Naive B cell (primary cell): ENCODE results near the gene CELF2. TPM values are rescaled to one million over a fixed set of nuclear protein-coding genes. Genes with fewer than 3 reads are reported as not detected.
"Not testable (repeated sequence)": the region's sequence is repeated elsewhere in the genome, so short reads cannot be mapped to it uniquely, and the experiment has no call there.

Experiments used
- ATAC-seq, 2 donors: fragments of 150-1000 bp; cut with Tn5 transposase; 2 replicates each; pipeline ENCODE4 v1.10.0; 2021; ENCODE audit warnings: low read depth in 2 of 2, mild to moderate bottlenecking in 2 of 2, moderate library complexity in 2 of 2
- DNase-seq: peaks from one replicate; pipeline ENCODE4 v3.0.0; 2022
- H3K27ac Mint-ChIP-seq, 6 donors: one replicate each; pipeline ENCODE4 v1.8.0; 2020 to 2022; ENCODE audit warnings: mild to moderate bottlenecking in 6 of 6, mixed read lengths in 6 of 6, moderate library complexity in 5 of 6, inconsistent platforms in 2 of 6
- H3K27me3 Mint-ChIP-seq, 3 donors: one replicate each; pipeline ENCODE4 v1.8.0; 2021 to 2022; ENCODE audit warnings: mixed read lengths in 3 of 3, mild to moderate bottlenecking in 1 of 3
- H3K36me3 Mint-ChIP-seq, 2 donors: one replicate each; pipeline ENCODE4 v1.8.0; 2020 to 2022; ENCODE audit warnings: mixed read lengths in 2 of 2, inconsistent platforms in 1 of 2, mild to moderate bottlenecking in 1 of 2
- H3K4me1 Mint-ChIP-seq, 3 donors: one replicate each; pipeline ENCODE4 v1.8.0; 2020 to 2022; ENCODE audit warnings: mixed read lengths in 3 of 3, inconsistent platforms in 1 of 3, mild to moderate bottlenecking in 1 of 3, moderate library complexity in 1 of 3
- H3K4me3 Mint-ChIP-seq, 8 donors: one replicate each; pipeline ENCODE4 v1.8.0; 2020 to 2022; ENCODE audit warnings: mild to moderate bottlenecking in 8 of 8, mixed read lengths in 8 of 8, moderate library complexity in 8 of 8, inconsistent platforms in 2 of 8
- H3K9me3 Mint-ChIP-seq, 7 donors: one replicate each; pipeline ENCODE4 v1.8.0; 2020 to 2022; ENCODE audit warnings: mixed read lengths in 7 of 7, mild to moderate bottlenecking in 5 of 7, inconsistent platforms in 2 of 7, moderate library complexity in 1 of 7
- polyA plus RNA-seq, 6 donors: library from polyadenylated mRNA; unstranded; fragments of 300-500 nt; fragmentation: Illumina TruSeq; gene quantifications; one replicate each; pipeline ENCODE4 v1.2.3, GENCODE V29; 2021; ENCODE audit warnings: low read depth in 6 of 6

The CELF2 gene
- polyA plus RNA-seq, 6 donors from 2014 or later: 127 to 186 (median 141) TPM

- no peak overlapping the region for H3K27ac Mint-ChIP-seq
- peaks cover 0 to 4% of the 10 kb centered on the region in 2 donors for H3K36me3 Mint-ChIP-seq
- peaks cover 10 to 52% (median 35%) of the 10 kb centered on the region in 3 donors for H3K27me3 Mint-ChIP-seq
- DNase-seq (no peak), ATAC-seq (no peak)
- H3K9me3 Mint-ChIP-seq: peaks cover 0 to 17% (median 5%) of the 10 kb centered on the region in 7 donors
- H3K4me3 Mint-ChIP-seq: no peak overlapping the region
- H3K4me1 Mint-ChIP-seq: no peaks in the 10 kb centered on the region
Measured at GRCh38 chr10:10992961-10993714, 24.5 kb upstream of the CELF2 start.

- H3K9me3 Mint-ChIP-seq: peaks cover 2 to 17% (median 5%) of the 10 kb centered on the region in 7 donors
- H3K27me3 Mint-ChIP-seq: peaks cover 10 to 51% (median 34%) of the 10 kb centered on the region in 3 donors
- no peak for DNase-seq
- H3K4me1 Mint-ChIP-seq: no peaks in the 10 kb centered on the region
- ATAC-seq: no peak
- no peak overlapping the region for H3K4me3 Mint-ChIP-seq
- H3K36me3 Mint-ChIP-seq: peaks cover 0 to 4% of the 10 kb centered on the region in 2 donors
- H3K27ac Mint-ChIP-seq: no peak overlapping the region
Measured at GRCh38 chr10:10993785-10994184, 23.9 kb upstream of the CELF2 start.

GRCh38 chr10:10994360-10994759, 23.3 kb upstream of the CELF2 start:
- H3K27me3 Mint-ChIP-seq: peaks cover 10 to 51% (median 34%) of the 10 kb centered on the region in 3 donors
- no peaks in the 10 kb centered on the region for H3K4me1 Mint-ChIP-seq
- H3K36me3 Mint-ChIP-seq: peaks cover 0 to 4% of the 10 kb centered on the region in 2 donors
- no peak for ATAC-seq
- no peak for DNase-seq
- H3K27ac Mint-ChIP-seq: no peak overlapping the region
- no peak overlapping the region for H3K4me3 Mint-ChIP-seq
- H3K9me3 Mint-ChIP-seq: peaks cover 2 to 17% (median 5%) of the 10 kb centered on the region in 7 donors

- ATAC-seq (no peak), DNase-seq (no peak)
- no peak overlapping the region for H3K4me3 Mint-ChIP-seq
- no peaks in the 10 kb centered on the region for H3K4me1 Mint-ChIP-seq
- peaks cover 2 to 17% (median 5%) of the 10 kb centered on the region in 7 donors for H3K9me3 Mint-ChIP-seq
- H3K27me3 Mint-ChIP-seq: peaks cover 15 to 51% (median 34%) of the 10 kb centered on the region in 3 donors
- H3K36me3 Mint-ChIP-seq: peaks cover 0 to 4% of the 10 kb centered on the region in 2 donors
- H3K27ac Mint-ChIP-seq: no peak overlapping the region
Measured at GRCh38 chr10:10995120-10995519, 22.6 kb upstream of the CELF2 start.

- Mint-ChIP-seq H3K4me3 (no peak overlapping the region), H3K36me3 (peaks cover 0 to 4% of the 10 kb centered on the region in 2 donors), H3K9me3 (peaks cover 2 to 17% (median 5%) of the 10 kb centered on the region in 7 donors), H3K27ac (no peak overlapping the region), H3K27me3 (peaks cover 20 to 46% (median 37%) of the 10 kb centered on the region in 3 donors), H3K4me1 (no peaks in the 10 kb centered on the region)
- ATAC-seq (no peak), DNase-seq (no peak)
Measured at GRCh38 chr10:10996966-10997620, 20.6 kb upstream of the CELF2 start.

GRCh38 chr10:10999501-10999900, 18.2 kb upstream of the CELF2 start:
- Mint-ChIP-seq H3K27me3 (peaks cover 19 to 38% (median 32%) of the 10 kb centered on the region in 3 donors), H3K9me3 (peaks cover 0 to 11% (median 2%) of the 10 kb centered on the region in 7 donors)
- ATAC-seq, H3K36me3 Mint-ChIP-seq, H3K4me1 Mint-ChIP-seq, H3K27ac Mint-ChIP-seq, DNase-seq, H3K4me3 Mint-ChIP-seq: not testable (repeated sequence)

GRCh38 chr10:11002485-11002884, 15.2 kb upstream of the CELF2 start:
- ATAC-seq: no peak
- DNase-seq: no peak
- H3K36me3 Mint-ChIP-seq: no peaks in the 10 kb centered on the region
- H3K27me3 Mint-ChIP-seq: peaks cover 33 to 36% (median 34%) of the 10 kb centered on the region in 3 donors
- no peak overlapping the region for H3K4me3 Mint-ChIP-seq
- no peak overlapping the region for H3K27ac Mint-ChIP-seq
- no peaks in the 10 kb centered on the region for H3K4me1 Mint-ChIP-seq
- H3K9me3 Mint-ChIP-seq: peaks cover 0 to 7% (median 2%) of the 10 kb centered on the region in 7 donors

- Mint-ChIP-seq H3K27me3 (peaks cover 29 to 38% (median 34%) of the 10 kb centered on the region in 3 donors), H3K36me3 (no peaks in the 10 kb centered on the region), H3K4me3 (no peak overlapping the region), H3K27ac (peak overlapping the region in 1 of 6 donors; percentile 39), H3K4me1 (no peaks in the 10 kb centered on the region), H3K9me3 (peaks cover 0 to 2% (median 1%) of the 10 kb centered on the region in 7 donors)
- DNase-seq: no peak
- ATAC-seq: no peak
Measured at GRCh38 chr10:11002916-11003315, 14.8 kb upstream of the CELF2 start.

GRCh38 chr10:11003679-11004078, 14.0 kb upstream of the CELF2 start:
- no peaks in the 10 kb centered on the region for H3K9me3 Mint-ChIP-seq
- peaks cover 33 to 46% (median 42%) of the 10 kb centered on the region in 3 donors for H3K27me3 Mint-ChIP-seq
- H3K27ac Mint-ChIP-seq: no peak overlapping the region
- ATAC-seq (no peak), DNase-seq (no peak)
- no peak overlapping the region for H3K4me3 Mint-ChIP-seq
- H3K36me3 Mint-ChIP-seq: no peaks in the 10 kb centered on the region
- H3K4me1 Mint-ChIP-seq: no peaks in the 10 kb centered on the region

GRCh38 chr10:11004144-11005077, 13.3 kb upstream of the CELF2 start:
- peaks cover 41 to 51% (median 48%) of the 10 kb centered on the region in 3 donors for H3K27me3 Mint-ChIP-seq
- ATAC-seq (no peak), DNase-seq (no peak)
- H3K27ac Mint-ChIP-seq: no peak overlapping the region
- no peaks in the 10 kb centered on the region for H3K9me3 Mint-ChIP-seq
- no peaks in the 10 kb centered on the region for H3K4me1 Mint-ChIP-seq
- H3K36me3 Mint-ChIP-seq: no peaks in the 10 kb centered on the region
- H3K4me3 Mint-ChIP-seq: no peak overlapping the region

- Mint-ChIP-seq H3K36me3 (no peaks in the 10 kb centered on the region), H3K9me3 (no peaks in the 10 kb centered on the region), H3K27me3 (peaks cover 50 to 58% (median 51%) of the 10 kb centered on the region in 3 donors), H3K27ac (peak overlapping the region in 1 of 6 donors; percentile 17), H3K4me3 (no peak overlapping the region), H3K4me1 (no peaks in the 10 kb centered on the region)
- DNase-seq (no peak), ATAC-seq (no peak)
Measured at GRCh38 chr10:11005725-11006427, 11.8 kb upstream of the CELF2 start.

- no peaks in the 10 kb centered on the region for H3K4me1 Mint-ChIP-seq
- ATAC-seq: no peak
- peaks cover 56 to 63% (median 56%) of the 10 kb centered on the region in 3 donors for H3K27me3 Mint-ChIP-seq
- H3K9me3 Mint-ChIP-seq: no peaks in the 10 kb centered on the region
- no peak for DNase-seq
- no peaks in the 10 kb centered on the region for H3K36me3 Mint-ChIP-seq
- H3K4me3 Mint-ChIP-seq: no peak overlapping the region
- H3K27ac Mint-ChIP-seq: no peak overlapping the region
Measured at GRCh38 chr10:11006428-11006825, 11.2 kb upstream of the CELF2 start.
